H7 (cell line): ENCODE data around the gene SMC6. TPM values are rescaled to one million over a fixed set of nuclear protein-coding genes. Genes with fewer than 3 reads are reported as not detected.

Experiments
- DNase-seq: peaks from one replicate; pipeline ENCODE4 v3.0.0; 2012
- H3K27me3 ChIP-seq: 2 replicates; pipeline ENCODE4 v1.6.0; 2011; ENCODE audit warnings: mild to moderate bottlenecking, low read length; ENCODE audit not compliant: control insufficient read depth, insufficient read depth
- H3K36me3 ChIP-seq: replicated peaks from 2 replicates; pipeline ENCODE4 v1.5.1; 2011; ENCODE audit warnings: low read length; ENCODE audit not compliant: control insufficient read depth, insufficient read depth
- H3K4me3 ChIP-seq: 2 replicates; pipeline ENCODE4 v1.5.1; 2011; ENCODE audit warnings: low read depth, mild to moderate bottlenecking, control low read depth, low read length, moderate library complexity; ENCODE audit not compliant: insufficient read depth
- total RNA-seq: library from RNA; depleted of rRNA; stranded (reverse); fragments of >200 nt; shearing (Covaris generic); gene quantifications from 2 replicates; pipeline ENCODE4 v1.2.3, GENCODE V29; 2014

The SMC6 gene
- total RNA-seq, 1 experiment from 2014 or later: 24.5 TPM

DNA sequence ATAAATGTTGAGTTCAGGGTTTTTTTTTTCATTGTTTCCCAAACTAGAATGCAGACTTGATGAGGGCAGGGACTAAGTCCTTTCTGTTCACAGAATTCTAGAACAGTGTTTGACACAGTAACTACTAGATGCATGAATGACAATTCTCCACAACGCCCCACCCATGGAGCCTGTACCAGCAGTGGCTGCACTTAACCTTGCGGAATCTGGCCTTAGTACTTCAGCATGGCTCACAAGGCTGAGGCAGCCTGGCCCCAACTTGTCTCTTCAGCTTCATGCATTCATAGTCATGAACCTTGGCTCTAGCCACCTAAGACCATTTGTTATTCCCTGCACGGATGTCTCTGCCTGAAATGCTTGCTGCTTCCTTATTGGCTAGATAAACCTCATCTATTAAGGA, 33.1 kb upstream of the SMC6 start:
- Histone ChIP-seq H3K27me3 (no peaks in the 10 kb centered on the region), H3K4me3 (no peak overlapping the region), H3K36me3 (no peaks in the 10 kb centered on the region)
- DNase-seq: no peak

DNA sequence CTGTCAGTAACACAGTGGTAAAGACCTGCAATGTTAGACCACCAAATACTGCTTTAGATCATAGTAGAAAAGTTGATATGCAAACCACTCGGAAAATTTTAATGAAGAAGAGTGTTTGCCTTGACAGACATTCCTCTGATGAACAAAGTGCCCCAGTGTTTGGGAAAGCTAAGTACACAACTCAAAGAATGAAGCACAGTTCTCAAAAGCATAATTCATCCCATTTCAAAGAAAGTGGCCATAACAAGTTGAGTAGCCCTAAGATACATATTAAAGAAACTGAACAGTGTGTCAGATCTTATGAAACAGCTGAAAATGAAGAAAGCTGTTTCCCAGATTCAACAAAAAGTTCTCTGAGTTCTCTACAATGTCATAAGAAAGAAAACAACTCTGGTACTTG, 27.9 kb upstream of the SMC6 start:
- DNase-seq: no peak
- Histone ChIP-seq H3K27me3 (no peaks in the 10 kb centered on the region), H3K4me3 (no peak overlapping the region), H3K36me3 (peaks cover 1% of the 10 kb centered on the region; the same call in 1 of the 2 replicates)

DNA sequence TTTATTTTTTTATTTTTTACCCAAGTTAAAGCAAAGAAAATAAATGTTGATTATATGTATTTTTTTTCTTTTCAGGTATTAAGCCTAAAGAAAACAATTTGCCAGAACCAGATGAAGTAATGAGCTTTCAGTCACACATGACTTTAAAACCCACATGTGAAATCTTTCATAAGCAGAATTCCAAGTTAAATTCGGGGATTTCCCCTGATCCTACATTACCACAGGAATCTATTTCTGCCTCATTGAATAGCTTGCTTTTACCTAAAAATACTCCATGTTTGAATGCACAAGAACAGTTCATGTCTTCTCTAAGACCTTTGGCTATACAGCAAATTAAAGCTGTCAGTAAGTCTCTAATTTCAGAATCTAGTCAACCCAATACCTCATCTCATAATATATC, 26.9 kb upstream of the SMC6 start:
- no peak for DNase-seq
- Histone ChIP-seq H3K4me3 (no peak overlapping the region), H3K36me3 (peaks cover 1% of the 10 kb centered on the region; the same call in 1 of the 2 replicates), H3K27me3 (no peaks in the 10 kb centered on the region)

DNA sequence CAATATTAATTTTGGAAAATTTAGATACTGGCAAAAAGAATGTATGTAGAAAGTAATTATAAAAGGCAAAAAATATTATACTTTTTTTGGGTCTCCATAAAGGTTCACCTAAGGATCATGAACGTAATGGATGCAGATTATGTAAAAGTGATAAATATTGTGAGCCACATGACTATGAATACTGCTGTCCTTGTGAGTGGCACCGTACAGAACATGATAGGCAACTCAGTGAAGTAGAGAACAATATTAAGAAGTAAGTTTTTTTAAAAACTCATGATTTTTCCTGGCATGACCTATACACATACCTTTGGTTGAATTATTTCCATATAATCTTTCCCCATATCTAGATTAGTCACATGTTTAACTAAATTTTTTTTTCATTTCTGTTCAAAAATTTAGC, 18.9 kb upstream of the SMC6 start:
- Histone ChIP-seq H3K36me3 (peaks cover 2% of the 10 kb centered on the region), H3K27me3 (no peaks in the 10 kb centered on the region), H3K4me3 (no peak overlapping the region)
- DNase-seq: no peak

DNA sequence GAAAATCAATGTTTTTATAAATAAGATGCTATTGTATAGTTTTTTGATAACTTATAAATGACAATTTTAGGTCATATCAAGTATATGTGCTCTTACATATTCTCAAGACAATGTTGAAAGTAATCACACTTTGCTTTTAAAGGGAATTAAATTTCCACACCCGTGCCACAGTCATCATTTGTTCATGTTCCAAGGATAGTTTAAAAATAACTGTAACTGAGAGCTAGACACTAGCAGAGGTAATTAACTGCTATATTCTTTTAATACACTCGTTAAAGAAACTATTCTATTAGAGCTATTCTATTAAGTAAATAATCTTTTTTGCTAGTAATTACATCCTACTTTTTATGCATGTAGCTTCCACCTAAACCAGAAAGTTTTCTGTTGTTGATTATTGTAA, 18.3 kb upstream of the SMC6 start:
- Histone ChIP-seq H3K36me3 (peaks cover 2% of the 10 kb centered on the region), H3K4me3 (no peak overlapping the region), H3K27me3 (no peaks in the 10 kb centered on the region)
- DNase-seq: no peak

DNA sequence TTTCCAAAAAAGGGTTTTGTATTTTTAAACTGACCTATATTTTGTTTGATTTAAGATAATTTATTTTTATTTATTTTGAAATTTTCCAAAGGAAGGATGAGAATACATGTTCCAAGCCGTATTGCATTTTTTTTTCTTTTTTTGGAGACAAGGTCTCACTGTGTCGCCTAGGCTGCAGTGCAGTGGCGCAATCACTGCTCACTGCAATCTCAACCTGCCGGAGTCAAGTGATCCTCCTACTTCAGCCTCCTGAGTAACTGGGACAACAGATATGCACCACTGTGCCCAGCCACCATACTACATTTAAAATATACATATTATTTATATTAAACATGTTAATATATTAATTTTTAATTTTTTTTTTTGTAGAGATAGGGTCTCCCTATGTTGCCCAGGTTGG, 15.3 kb upstream of the SMC6 start:
- DNase-seq: no peak
- Histone ChIP-seq H3K36me3 (peaks cover 2% of the 10 kb centered on the region), H3K27me3 (no peaks in the 10 kb centered on the region), H3K4me3 (no peak overlapping the region)

DNA sequence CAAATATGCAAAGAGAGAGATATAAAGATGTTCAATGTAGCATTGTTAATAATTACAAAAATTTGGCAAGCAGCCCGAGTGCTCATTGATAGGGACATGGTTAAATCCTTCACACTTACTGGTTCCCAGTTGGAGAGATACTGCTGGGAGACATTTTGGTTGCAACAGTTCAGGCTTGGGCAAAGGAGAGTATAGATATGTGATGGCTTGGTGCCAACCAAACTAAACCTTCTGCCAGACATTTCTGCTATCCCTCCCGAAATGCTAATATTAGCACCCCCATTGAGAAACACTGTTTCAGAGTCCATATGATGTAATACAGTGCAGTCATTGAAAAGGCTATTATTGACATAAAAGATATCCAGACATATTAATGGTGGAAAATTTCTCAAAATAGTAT, 11.8 kb upstream of the SMC6 start:
- peaks cover 5% of the 10 kb centered on the region for H3K36me3 ChIP-seq
- no peak for DNase-seq

DNA sequence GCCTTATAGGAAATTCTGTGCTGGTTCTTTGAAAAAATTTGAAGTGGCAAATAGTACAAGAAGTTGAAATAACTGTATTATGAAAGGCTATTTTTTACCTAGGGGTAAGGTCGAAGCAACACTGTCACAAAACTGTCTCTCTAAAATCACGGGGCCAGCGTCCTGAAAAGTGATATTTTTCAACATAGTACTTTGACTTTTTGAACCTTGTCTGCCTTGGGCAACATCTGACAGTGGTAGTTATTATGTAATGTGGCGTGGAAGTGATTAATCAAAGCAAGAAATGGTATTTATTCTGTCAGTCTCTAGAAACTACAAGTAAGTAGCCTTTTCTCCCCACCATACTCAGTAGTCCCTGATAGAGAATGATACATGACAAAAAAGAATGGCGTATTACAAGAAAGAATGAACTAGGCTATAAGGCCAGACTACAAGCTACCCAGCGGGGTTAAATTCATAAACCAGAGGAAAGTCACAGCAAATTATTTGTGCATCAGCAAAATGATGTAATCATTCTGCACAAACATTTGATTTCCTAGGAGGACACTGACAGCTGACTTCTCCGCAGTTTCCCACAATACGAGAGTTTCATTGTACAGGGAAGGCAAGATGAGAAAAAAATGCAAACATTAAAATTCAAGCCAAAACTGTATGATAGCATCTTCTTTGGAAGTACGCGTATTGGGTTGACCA, 10.2 kb upstream of the SMC6 start:
- Histone ChIP-seq H3K27me3 (no peaks in the 10 kb centered on the region), H3K36me3 (peaks cover 5% of the 10 kb centered on the region), H3K4me3 (no peak overlapping the region)
- DNase-seq: no peak

More for the DNA sequence above, 11.8 kb upstream of the SMC6 start:
- Histone ChIP-seq H3K4me3 (no peak overlapping the region), H3K27me3 (no peaks in the 10 kb centered on the region)

DNA sequence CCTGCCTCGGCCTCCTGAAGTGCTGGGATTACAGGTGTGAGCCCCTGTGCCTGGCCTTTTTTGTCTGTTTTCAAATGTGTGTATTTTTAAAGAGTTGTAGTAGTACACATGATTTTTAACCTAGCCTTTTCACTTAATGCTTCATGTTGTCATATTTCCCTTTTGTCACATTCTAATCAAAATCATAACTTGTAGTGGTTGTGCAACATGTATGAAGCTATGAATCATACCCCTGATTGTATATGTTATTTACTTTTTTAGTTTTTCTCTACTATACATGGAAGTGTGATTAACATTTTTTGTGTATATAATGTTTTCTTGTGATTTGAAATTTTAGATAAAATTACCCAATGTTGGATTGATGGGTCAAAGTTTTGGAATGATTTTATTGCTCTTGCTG, 8.8 kb upstream of the SMC6 start:
- no peak for DNase-seq
- H3K27me3 ChIP-seq: no peaks in the 10 kb centered on the region
- peaks cover 5% of the 10 kb centered on the region for H3K36me3 ChIP-seq
- H3K4me3 ChIP-seq: no peak overlapping the region

DNA sequence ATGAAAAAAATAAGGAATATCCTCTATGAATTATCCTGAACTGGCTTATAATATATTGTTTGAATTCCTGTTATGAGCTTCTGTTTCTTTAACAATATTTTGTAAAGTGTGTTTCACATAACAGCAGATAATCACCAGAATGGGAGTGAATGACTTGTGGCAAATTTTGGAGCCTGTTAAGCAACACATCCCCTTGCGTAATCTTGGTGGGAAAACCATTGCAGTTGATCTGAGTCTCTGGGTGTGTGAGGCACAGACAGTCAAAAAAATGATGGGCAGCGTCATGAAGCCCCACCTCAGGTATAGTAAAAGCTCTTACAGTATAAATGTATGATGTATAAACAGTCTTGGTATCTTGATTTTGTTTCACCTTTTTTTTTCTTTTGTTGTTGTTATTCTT, 6.2 kb upstream of the SMC6 start:
- Histone ChIP-seq H3K4me3 (no peak overlapping the region), H3K27me3 (no peaks in the 10 kb centered on the region), H3K36me3 (peaks cover 5% of the 10 kb centered on the region)
- no peak for DNase-seq

DNA sequence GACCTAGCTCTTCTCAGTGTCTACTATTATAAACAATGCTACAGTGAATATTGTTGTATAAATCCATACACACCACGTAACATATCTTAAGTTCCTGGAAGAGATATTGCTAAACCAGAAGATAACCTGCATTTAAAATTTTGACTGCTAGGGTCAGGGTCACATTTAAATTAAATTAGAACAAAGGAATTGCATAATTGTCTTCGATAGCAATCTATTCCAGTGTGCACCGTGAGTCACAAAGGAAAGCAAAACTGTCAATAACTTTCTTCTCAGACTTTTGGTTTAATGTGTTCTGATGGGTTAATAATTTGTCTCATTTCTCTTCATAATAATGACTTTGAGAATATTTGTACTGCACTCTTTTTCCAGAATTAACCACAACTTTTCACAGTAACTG, 4.5 kb upstream of the SMC6 start:
- no peak overlapping the region for H3K4me3 ChIP-seq
- H3K36me3 ChIP-seq: peaks cover 5% of the 10 kb centered on the region
- no peak for DNase-seq
- no peaks in the 10 kb centered on the region for H3K27me3 ChIP-seq

DNA sequence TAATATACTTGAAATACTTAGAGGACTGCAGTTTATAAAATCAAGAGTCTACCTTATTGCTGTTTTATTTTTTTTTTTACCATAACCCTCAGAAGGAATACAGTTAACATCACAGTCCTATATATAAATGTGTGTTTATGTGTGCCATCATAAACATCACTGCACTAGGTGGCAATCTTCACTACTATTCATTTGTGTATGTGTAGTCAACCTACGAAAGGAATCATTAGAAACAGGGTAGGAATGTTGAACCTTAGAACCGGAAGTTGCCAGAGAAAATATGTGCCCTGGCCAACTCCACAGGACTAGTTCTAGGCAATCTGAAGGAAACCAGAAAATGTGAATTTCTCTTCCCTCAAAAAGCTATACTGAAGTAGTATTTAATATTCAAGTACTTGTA, 3.7 kb upstream of the SMC6 start:
- H3K36me3 ChIP-seq: peaks cover 3% of the 10 kb centered on the region
- H3K4me3 ChIP-seq: no peak overlapping the region
- DNase-seq: no peak
- no peaks in the 10 kb centered on the region for H3K27me3 ChIP-seq

DNA sequence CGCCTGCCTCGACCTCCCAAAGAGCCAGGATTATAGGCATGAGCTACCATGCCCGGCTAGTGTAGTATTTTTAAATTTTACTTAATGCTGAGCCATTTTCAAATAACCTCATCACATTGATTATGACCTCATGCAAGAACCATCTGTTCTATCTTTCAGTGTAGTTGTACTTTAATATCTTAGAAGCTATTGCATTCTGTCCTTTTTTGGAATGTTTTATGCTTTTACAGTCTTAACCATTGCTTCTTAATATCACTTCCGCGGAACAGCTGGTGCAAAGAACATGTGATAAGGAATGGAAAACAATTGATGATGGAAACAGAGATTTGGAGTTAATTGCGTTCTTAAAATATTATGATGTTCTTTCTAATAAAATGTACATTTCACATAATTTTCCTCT, 3.1 kb upstream of the SMC6 start:
- Histone ChIP-seq H3K27me3 (no peaks in the 10 kb centered on the region), H3K4me3 (no peak overlapping the region), H3K36me3 (peaks cover 3% of the 10 kb centered on the region)
- no peak for DNase-seq

DNA sequence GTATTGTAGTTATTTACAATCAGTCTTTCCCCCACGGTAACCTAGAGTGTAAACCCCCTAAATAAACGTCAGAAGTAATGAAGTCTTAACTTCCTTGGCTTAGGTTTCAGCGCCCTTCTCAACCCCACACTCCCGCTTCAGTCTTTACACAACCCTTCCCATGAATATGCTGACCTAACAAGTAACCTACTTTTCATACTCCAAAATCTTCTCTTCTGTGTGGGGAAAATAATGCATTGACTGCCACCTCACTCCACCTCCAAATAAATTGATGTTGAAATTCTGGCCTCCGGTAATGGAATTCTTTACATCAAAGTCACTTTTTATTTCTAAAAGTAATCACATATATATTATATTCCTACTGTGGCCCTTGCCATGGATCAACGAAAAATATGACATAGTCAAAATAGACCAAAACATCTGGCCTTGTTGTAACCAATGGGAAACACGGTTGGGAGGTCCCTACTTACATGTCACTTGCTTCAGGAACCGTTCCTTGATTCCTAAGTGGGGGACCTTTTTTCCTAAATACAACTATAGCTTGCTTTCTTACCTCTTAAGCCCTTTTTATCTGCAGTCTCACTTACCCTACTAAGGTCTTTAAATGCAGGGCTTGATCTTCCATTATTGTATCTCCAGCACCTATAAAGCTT, 1.3 kb upstream of the SMC6 start:
- Histone ChIP-seq H3K4me3 (peak overlapping the region; percentile 97), H3K27me3 (no peaks in the 10 kb centered on the region), H3K36me3 (no peaks in the 10 kb centered on the region)
- DNase-seq: peak; percentile 10

DNA sequence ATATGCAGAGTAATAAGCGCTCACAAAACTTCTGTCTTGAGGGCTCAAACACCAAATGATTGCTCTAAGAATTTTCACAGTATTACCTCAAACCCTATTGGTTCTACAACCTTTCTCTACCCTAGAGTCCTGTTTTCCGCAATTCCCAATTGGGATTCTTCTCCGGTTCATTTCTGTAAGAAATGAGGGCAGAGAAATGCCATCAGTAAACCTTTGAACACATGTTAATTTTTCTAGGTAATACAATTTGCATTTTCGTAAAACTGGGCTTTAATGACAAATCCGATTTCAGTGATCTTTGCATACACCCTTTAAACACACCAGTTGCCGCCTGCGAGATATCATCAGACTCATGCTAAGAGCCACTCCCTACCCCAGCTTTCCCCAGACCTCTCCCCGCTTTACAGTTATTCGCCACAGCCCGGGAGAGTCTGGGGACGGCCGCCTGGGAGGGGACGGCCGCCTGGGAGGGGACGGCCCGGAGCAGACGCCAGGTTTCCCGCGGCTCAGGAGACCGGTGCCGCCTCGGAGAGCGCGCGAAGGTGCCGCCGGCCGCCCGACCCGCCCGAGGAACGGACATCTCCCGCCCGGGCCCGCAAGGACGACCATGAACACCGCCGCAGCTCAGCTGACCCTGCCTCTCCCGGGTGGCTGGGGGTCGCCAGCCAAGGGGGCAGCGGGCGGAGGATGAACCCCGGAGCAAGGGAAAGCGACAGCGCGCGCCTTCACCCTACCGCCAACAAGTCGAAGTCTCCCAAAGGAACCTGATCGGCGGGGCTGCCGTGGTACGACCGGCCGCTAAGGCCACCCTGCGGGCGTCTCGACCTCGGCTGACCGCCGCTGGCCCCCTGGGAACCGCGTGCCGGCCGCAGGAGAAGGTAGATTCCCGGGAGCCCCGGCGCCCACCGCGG, 463 bp downstream of the SMC6 start:
- no peaks in the 10 kb centered on the region for H3K27me3 ChIP-seq
- H3K4me3 ChIP-seq: peak overlapping the region; percentile 97
- DNase-seq: no peak
- H3K36me3 ChIP-seq: no peaks in the 10 kb centered on the region
